ENCODE data around the gene RPL3. TPM values are rescaled to one million over a fixed set of nuclear protein-coding genes. Genes with fewer than 3 reads are reported as not detected.
"Not testable (repeated sequence)": the region's sequence is repeated elsewhere in the genome, so short reads cannot be mapped to it uniquely, and the experiment has no call there.

RPL3 gene
- total and polyA plus RNA-seq, 3 experiments from 2014 or later: 2,574 to 3,654 (median 2,607) TPM

DNA sequence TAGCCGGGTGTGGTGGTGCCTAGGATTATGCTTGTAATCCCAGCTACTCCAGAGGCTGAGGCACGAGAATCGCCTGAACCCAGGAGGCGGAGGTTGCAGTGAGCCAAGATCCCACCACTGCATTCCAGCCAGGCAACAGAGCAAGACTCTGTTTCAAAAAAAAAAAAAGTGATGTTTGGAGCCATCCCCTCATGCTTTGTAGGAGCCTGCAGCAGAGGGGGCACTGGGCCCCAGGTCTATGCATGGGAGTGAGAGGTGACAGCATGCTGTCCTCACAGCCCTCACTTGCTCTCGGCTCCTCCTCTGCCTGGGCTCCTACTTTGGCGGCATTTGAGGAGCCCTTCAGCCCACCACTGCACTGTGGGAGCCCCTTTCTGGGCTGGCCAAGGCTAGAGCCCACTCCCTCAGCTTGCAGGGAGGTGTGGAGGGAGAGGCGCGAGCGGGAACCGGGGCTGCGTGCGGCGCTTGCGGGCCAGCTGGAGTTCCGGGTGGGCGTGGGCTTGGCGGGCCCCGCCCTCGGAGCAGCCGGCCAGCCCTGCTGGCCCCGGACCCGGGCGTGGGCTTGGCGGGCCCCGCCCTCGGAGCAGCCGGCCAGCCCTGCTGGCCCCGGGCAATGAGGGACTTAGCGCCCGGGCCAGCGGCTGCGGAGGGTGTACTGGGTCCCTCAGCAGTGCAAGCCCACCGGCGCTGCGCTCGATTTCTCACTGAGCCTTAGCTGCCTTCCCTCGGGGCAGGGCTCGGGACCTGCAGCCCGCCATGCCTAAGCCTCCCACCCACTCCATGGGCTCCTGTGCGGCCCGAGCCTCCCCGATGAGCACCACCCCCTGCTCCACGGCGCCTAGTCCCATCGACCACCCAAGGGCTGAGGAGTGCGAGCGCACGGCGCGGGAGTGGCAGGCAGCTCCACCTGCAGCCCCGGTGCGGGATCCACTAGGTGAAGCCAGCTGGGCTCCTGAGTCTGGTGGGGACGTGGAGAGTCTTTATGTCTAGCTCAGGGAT lies 38.0 kb upstream of the RPL3 start:
- H3K36me3 ChIP-seq (ENCODE audit: insufficient read depth, low read length); H3K4me3 ChIP-seq (ENCODE audit: low read length); H3K9me3 Mint-ChIP-seq; H3K27ac Mint-ChIP-seq; H3K4me1 Mint-ChIP-seq; H3K27me3 ChIP-seq (ENCODE audit: insufficient read depth, low read length, poor library complexity, severe bottlenecking); POLR2A ChIA-PET; H3K36me3 Mint-ChIP-seq; H3K4me3 Mint-ChIP-seq; H3K4me1 ChIP-seq (ENCODE audit: insufficient read depth, low read length); H3K27ac ChIP-seq (ENCODE audit: low read depth, low read length); H3K9me3 ChIP-seq (ENCODE audit: low read length); H3K27me3 Mint-ChIP-seq; CTCF ChIA-PET: not testable (repeated sequence)
- peak in 1 of 5 donors; percentile 15 for DNase-seq

DNA sequence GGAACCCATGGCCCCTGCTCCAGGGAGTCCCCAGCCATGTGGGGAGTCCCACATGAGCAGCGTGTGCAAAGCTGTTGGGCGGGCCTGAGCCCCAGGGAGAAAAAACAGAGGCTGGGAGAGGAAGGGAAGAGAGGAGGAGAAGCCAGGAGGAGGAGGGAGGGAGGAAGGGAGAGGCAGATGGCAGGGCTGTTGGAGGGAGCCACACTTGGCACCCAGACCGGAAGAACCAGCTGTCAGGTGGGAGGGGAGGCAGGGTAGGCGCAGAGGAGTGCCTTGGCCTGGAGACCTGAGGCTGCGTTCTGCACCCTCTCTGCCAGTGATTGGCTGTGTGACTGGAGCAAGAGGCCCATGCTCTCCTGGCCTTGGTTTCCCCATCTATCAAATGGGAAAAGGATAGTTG lies 37.0 kb upstream of the RPL3 start:
- Mint-ChIP-seq H3K36me3 (peaks cover 0 to 4% (median 0%) of the 10 kb centered on the region in 3 donors), H3K27ac (no peak overlapping the region), H3K4me3 (peak overlapping the region in 1 of 7 donors; percentile 26), H3K4me1 (peaks cover 0 to 16% (median 8%) of the 10 kb centered on the region in 3 donors), H3K9me3 (no peaks in the 10 kb centered on the region), H3K27me3 (peaks cover 6 to 8% of the 10 kb centered on the region in 2 donors)
- Histone ChIP-seq H3K36me3 (ENCODE audit: insufficient read depth, low read length) (no peaks in the 10 kb centered on the region), H3K9me3 (ENCODE audit: low read length) (no peaks in the 10 kb centered on the region), H3K27me3 (ENCODE audit: insufficient read depth, low read length, poor library complexity, severe bottlenecking) (no peaks in the 10 kb centered on the region), H3K27ac (ENCODE audit: low read depth, low read length) (no peak overlapping the region), H3K4me3 (ENCODE audit: low read length) (no peak overlapping the region), H3K4me1 (ENCODE audit: insufficient read depth, low read length) (no peaks in the 10 kb centered on the region)
- peak in 1 of 5 donors; percentile 9 for DNase-seq
- POLR2A ChIA-PET: no interaction called here
- CTCF ChIA-PET: no interaction called here

DNA sequence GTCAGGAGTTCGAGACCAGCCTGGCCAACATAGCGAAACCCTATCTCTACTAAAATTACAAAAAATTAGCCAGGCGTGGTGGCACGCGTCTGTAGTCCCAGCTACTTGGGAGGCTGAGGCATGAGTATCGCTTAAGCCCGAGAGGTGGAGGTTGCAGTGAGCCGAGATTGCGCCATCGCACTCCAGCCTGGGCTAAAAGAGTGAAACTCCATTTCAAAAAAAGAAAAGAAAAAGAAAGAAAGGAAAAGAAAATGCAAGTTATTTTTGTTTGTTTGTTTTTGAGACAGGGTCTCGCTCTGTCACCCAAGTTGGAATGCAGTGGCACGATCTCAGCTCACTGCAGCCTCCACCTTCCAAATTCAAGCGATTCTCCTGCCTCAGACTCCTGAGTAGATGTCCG lies 36.4 kb upstream of the RPL3 start:
- H3K9me3 ChIP-seq (ENCODE audit: low read length); H3K4me1 ChIP-seq (ENCODE audit: insufficient read depth, low read length); H3K9me3 Mint-ChIP-seq; H3K4me3 Mint-ChIP-seq; H3K36me3 ChIP-seq (ENCODE audit: insufficient read depth, low read length); H3K27ac ChIP-seq (ENCODE audit: low read depth, low read length); H3K27ac Mint-ChIP-seq; H3K27me3 ChIP-seq (ENCODE audit: insufficient read depth, low read length, poor library complexity, severe bottlenecking); POLR2A ChIA-PET; H3K36me3 Mint-ChIP-seq; H3K4me3 ChIP-seq (ENCODE audit: low read length); CTCF ChIA-PET: not testable (repeated sequence)
- DNase-seq: peak in 1 of 5 donors; percentile 1
- Mint-ChIP-seq H3K27me3 (peaks cover 11 to 14% of the 10 kb centered on the region in 2 donors), H3K4me1 (peaks cover 0 to 22% (median 8%) of the 10 kb centered on the region in 3 donors)

DNA sequence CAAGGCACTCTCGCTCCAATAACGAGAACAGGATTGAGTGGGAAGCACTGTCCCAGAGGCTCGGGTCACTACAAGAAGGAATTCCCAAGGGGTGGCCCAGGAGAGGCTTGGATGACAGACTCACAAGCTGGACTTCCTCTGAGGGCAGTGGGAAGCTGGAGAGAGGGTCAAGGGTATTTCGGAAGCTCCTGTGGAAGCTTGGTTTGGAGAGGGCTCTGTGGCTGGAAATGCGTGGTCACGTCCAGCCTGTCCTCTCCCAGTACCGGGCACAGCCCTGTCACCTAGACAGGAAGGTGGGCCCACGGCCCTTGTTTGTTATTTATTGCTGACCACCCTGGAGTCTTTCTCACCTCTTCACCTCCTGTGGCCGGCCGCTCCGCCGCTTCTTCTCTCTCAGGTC lies 35.7 kb upstream of the RPL3 start:
- DNase-seq: peak in 1 of 5 donors; percentile 24
- POLR2A ChIA-PET: interaction anchor here (0.7 to 0.8 kb wide), 2 partner anchors 10 to 35 kb away, joined by 4 to 5 read pairs; partner anchors contain the start of gene RPL3

DNA sequence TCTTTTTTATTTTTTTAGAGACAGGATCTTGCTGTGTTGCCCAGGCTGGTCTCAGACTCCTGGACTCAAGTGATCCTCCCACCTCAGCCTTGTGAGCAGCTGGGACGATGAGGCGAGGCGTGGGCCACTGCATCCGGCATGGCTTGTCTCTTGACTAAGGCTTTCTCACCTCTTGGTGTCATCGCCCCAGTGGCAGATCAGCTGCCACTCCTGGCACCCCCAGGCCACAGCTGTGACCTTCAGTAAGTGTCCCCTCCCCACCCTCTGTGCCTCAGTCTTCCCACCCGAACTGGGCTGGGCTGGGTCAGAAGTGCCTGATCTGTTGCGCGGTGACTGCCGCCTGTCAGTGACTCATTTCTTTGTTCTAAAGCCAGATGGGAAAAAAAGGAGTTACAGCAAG lies 33.9 kb upstream of the RPL3 start:
- Mint-ChIP-seq H3K9me3 (no peaks in the 10 kb centered on the region), H3K4me1 (peaks cover 4 to 39% (median 15%) of the 10 kb centered on the region in 3 donors), H3K36me3 (peaks cover 0 to 2% (median 0%) of the 10 kb centered on the region in 3 donors), H3K27me3 (peaks cover 22 to 24% of the 10 kb centered on the region in 2 donors), H3K4me3 (peak overlapping the region in 1 of 7 donors; percentile 67), H3K27ac (peak overlapping the region in 3 of 8 donors; percentile 12 to 68 (median 26))
- DNase-seq: peak in 1 of 5 donors; percentile 36
- CTCF ChIA-PET: interaction anchor here (1.2 to 2.0 kb wide), 2 partner anchors 10 to 59 kb away, joined by 3 to 6 read pairs; no protein-coding TSS in a partner anchor
- POLR2A ChIA-PET: no interaction called here
- H3K4me1 ChIP-seq (ENCODE audit: insufficient read depth, low read length): peaks cover 6% of the 10 kb centered on the region
- H3K27ac ChIP-seq (ENCODE audit: low read depth, low read length): no peak overlapping the region
- H3K36me3 ChIP-seq (ENCODE audit: insufficient read depth, low read length): no peaks in the 10 kb centered on the region
- H3K4me3 ChIP-seq (ENCODE audit: low read length): no peak overlapping the region
- no peaks in the 10 kb centered on the region for H3K9me3 ChIP-seq (ENCODE audit: low read length)
- peaks cover 11% of the 10 kb centered on the region for H3K27me3 ChIP-seq (ENCODE audit: insufficient read depth, low read length, poor library complexity, severe bottlenecking)

More for the DNA sequence above, 35.7 kb upstream of the RPL3 start:
- Histone ChIP-seq H3K4me3 (ENCODE audit: low read length) (no peak overlapping the region), H3K4me1 (ENCODE audit: insufficient read depth, low read length) (peaks cover 6% of the 10 kb centered on the region), H3K27me3 (ENCODE audit: insufficient read depth, low read length, poor library complexity, severe bottlenecking) (peaks cover 7% of the 10 kb centered on the region), H3K27ac (ENCODE audit: low read depth, low read length) (no peak overlapping the region), H3K9me3 (ENCODE audit: low read length) (no peaks in the 10 kb centered on the region), H3K36me3 (ENCODE audit: insufficient read depth, low read length) (no peaks in the 10 kb centered on the region)
- peaks cover 0 to 2% (median 0%) of the 10 kb centered on the region in 3 donors for H3K36me3 Mint-ChIP-seq
- CTCF ChIA-PET: interaction anchor here (2.0 kb wide), 1 partner anchor 57 kb away, joined by 6 read pairs; no protein-coding TSS in a partner anchor
- no peak overlapping the region for H3K27ac Mint-ChIP-seq
- H3K27me3 Mint-ChIP-seq: peaks cover 16% of the 10 kb centered on the region in 2 donors
- no peak overlapping the region for H3K4me3 Mint-ChIP-seq
- peaks cover 4 to 28% (median 10%) of the 10 kb centered on the region in 3 donors for H3K4me1 Mint-ChIP-seq
- no peaks in the 10 kb centered on the region for H3K9me3 Mint-ChIP-seq

DNA sequence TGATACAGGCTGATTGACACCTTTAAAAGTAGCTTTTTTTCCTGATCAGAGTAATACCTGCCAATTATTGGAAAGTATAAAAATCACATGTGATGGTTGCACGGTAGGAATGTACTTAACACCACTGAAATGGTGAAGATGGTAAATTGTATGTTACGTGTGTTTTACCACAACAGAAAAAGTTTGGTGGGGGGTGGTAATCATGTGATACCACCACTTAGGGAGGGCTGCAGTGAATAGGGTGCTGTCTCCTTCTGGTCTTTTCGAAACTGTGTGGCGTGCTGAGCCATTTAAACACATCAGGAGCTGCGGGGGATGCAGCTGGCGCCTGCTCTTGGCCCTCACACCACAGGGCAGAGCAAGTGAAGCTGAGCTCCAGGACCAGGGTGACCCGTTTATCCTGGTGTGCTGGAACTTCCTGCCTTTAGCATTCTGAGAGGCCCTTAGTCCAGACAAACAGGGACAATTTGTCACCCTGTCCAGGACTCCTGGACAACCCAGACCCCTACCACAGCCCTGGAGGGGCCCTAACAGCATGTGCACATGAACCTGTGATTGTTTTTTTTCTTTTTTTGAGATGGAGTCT lies 33.0 kb upstream of the RPL3 start:
- peaks cover 4 to 39% (median 15%) of the 10 kb centered on the region in 3 donors for H3K4me1 Mint-ChIP-seq
- H3K9me3 Mint-ChIP-seq: no peaks in the 10 kb centered on the region
- peaks cover 11% of the 10 kb centered on the region for H3K27me3 ChIP-seq (ENCODE audit: insufficient read depth, low read length, poor library complexity, severe bottlenecking)
- H3K36me3 ChIP-seq (ENCODE audit: insufficient read depth, low read length): no peaks in the 10 kb centered on the region
- peaks cover 22 to 26% of the 10 kb centered on the region in 2 donors for H3K27me3 Mint-ChIP-seq
- H3K27ac ChIP-seq (ENCODE audit: low read depth, low read length): no peak overlapping the region
- peak in 1 of 5 donors; percentile 25 for DNase-seq
- H3K4me3 ChIP-seq (ENCODE audit: low read length): no peak overlapping the region
- no peaks in the 10 kb centered on the region for H3K9me3 ChIP-seq (ENCODE audit: low read length)
- H3K4me3 Mint-ChIP-seq: peak overlapping the region in 3 of 7 donors; percentile 62 to 75 (median 66)
- ChIA-PET POLR2A (interaction anchor here (0.5 to 0.9 kb wide), 3 partner anchors 34 to 1848 kb away, joined by 4 to 5 read pairs (median 4); no protein-coding TSS in a partner anchor), CTCF (interaction anchor here (0.8 to 1.3 kb wide), 3 partner anchors 9 to 177 kb away, joined by 3 to 4 read pairs (median 3); no protein-coding TSS in a partner anchor)
- peaks cover 0 to 2% (median 0%) of the 10 kb centered on the region in 3 donors for H3K36me3 Mint-ChIP-seq
- H3K27ac Mint-ChIP-seq: peak overlapping the region in 3 of 8 donors; percentile 73 to 83 (median 79)
- H3K4me1 ChIP-seq (ENCODE audit: insufficient read depth, low read length): peaks cover 6% of the 10 kb centered on the region

DNA sequence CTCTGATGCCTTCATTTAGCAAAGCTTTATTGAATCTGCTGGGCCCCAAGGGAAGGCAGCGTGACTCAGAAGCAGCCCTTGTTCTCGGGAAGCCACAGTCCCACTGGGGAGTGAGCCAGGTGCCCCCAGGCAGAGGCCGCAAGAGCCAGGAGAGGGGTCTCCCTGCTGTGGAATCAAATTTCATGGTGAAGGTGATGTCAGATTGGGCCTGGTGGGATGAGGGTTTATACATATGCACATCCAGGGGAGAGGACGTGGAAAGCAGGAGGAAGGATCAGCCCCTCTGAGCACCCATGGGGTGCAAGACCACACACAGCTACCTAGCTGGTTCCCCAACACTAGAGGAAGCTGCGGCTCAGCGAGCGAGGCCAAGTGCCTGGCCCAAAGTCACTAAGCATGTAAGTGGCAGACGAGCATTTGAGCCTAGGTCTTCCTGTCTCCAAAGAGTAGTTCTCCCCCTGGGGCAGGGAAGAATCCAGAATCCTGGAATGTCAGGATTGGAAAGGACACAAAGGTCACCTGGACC lies 32.3 kb upstream of the RPL3 start:
- H3K27me3 ChIP-seq (ENCODE audit: insufficient read depth, low read length, poor library complexity, severe bottlenecking): peaks cover 11% of the 10 kb centered on the region
- no peaks in the 10 kb centered on the region for H3K36me3 ChIP-seq (ENCODE audit: insufficient read depth, low read length)
- no peaks in the 10 kb centered on the region for H3K9me3 Mint-ChIP-seq
- H3K27ac Mint-ChIP-seq: peak overlapping the region in 4 of 8 donors; percentile 70 to 83 (median 76)
- POLR2A ChIA-PET: interaction anchor here (0.5 to 1.0 kb wide), 4 partner anchors 20 to 1849 kb away, joined by 3 to 5 read pairs (median 4); no protein-coding TSS in a partner anchor
- peaks cover 22 to 26% of the 10 kb centered on the region in 2 donors for H3K27me3 Mint-ChIP-seq
- no peak overlapping the region for H3K27ac ChIP-seq (ENCODE audit: low read depth, low read length)
- H3K4me3 Mint-ChIP-seq: peak overlapping the region in 6 of 7 donors; percentile 36 to 81 (median 69)
- H3K4me3 ChIP-seq (ENCODE audit: low read length): no peak overlapping the region
- peaks cover 0 to 2% (median 0%) of the 10 kb centered on the region in 3 donors for H3K36me3 Mint-ChIP-seq
- peaks cover 6% of the 10 kb centered on the region for H3K4me1 ChIP-seq (ENCODE audit: insufficient read depth, low read length)
- CTCF ChIA-PET: interaction anchor here (0.8 to 1.3 kb wide), 3 partner anchors 9 to 177 kb away, joined by 3 to 4 read pairs (median 3); no protein-coding TSS in a partner anchor
- DNase-seq: peak in 2 of 5 donors; percentile 32 to 64
- no peaks in the 10 kb centered on the region for H3K9me3 ChIP-seq (ENCODE audit: low read length)
- peaks cover 4 to 39% (median 15%) of the 10 kb centered on the region in 3 donors for H3K4me1 Mint-ChIP-seq

Measured in CD8-positive, alpha-beta memory T cell (primary cell).